Panc1 (cell line): ENCODE data around the gene EIF2S2. TPM values are rescaled to one million over a fixed set of nuclear protein-coding genes. Genes with fewer than 3 reads are reported as not detected.

ENCODE experiments used
- ATAC-seq: fragments of 200-7000 bp; cut with Tn5 transposase; 2 replicates; pipeline ENCODE4 v1.9.1; 2020; ENCODE audit warnings: mild to moderate bottlenecking, moderate library complexity
- BruUV-seq: library from RNA; stranded (reverse); fragments of 400-500 nt; replicated peaks from 2 replicates; lab custom pipeline; 2021; lab: Mats Ljungman, UMichigan
- CTCF ChIA-PET: fragments of 300-600 bp; sonication (Branson Sonifier 250); formaldehyde crosslinking; loops from one replicate; lab custom pipeline; 2022; ENCODE audit warnings: antibody characterized with exemption; lab: Charles Lee
- POLR2A ChIA-PET: fragments of 300-600 bp; sonication (Branson Sonifier 250); formaldehyde crosslinking; loops from one replicate; lab custom pipeline; 2022; ENCODE audit warnings: antibody characterized with exemption; lab: Charles Lee
- DNase-seq: peaks from one replicate; pipeline ENCODE4 v3.0.0-alpha.2; 2010; ENCODE audit warnings: low read depth, low spot score
- H3K27ac ChIP-seq: 2 replicates; pipeline ENCODE4 v1.5.1; 2011; ENCODE audit warnings: mild to moderate bottlenecking, low read length, inconsistent platforms
- H3K27me3 ChIP-seq: fragments of 200-500 bp; sonication (Bioruptor generic); 2 replicates; pipeline ENCODE4 v1.6.0; 2014; ENCODE audit warnings: low read length, inconsistent platforms; ENCODE audit not compliant: control insufficient read depth, insufficient read depth
- H3K36me3 ChIP-seq: fragments of 200-500 bp; sonication (Bioruptor generic); 2 replicates; pipeline ENCODE4 v1.5.1; 2014; ENCODE audit warnings: inconsistent platforms, mild to moderate bottlenecking, low read length, moderate library complexity; ENCODE audit not compliant: control insufficient read depth, insufficient read depth
- H3K4me1 ChIP-seq: 2 replicates; pipeline ENCODE4 v1.5.1; 2011; ENCODE audit warnings: inconsistent platforms, mild to moderate bottlenecking, low read length, moderate library complexity; ENCODE audit not compliant: control insufficient read depth, insufficient read depth
- H3K4me3 ChIP-seq, 2 experiments: 2 replicates each; pipeline ENCODE4 v1.5.1; 2011 to 2012; ENCODE audit warnings: low read depth in 2 of 2, low read length in 2 of 2, mild to moderate bottlenecking in 2 of 2, inconsistent platforms in 1 of 2, moderate library complexity in 1 of 2
- H3K9me3 ChIP-seq: fragments of 200-500 bp; sonication (Bioruptor generic); 2 replicates; pipeline ENCODE4 v1.5.1; 2014; ENCODE audit warnings: low read depth, mild to moderate bottlenecking, inconsistent platforms, low read length, moderate library complexity; ENCODE audit not compliant: control insufficient read depth, insufficient read depth
- CTCF ChIP-seq: fragments of 450-650 bp; IDR thresholded peaks from 2 replicates; pipeline ENCODE4 v1.5.1; 2017; ENCODE audit warnings: mild to moderate bottlenecking
- POLR2AphosphoS5 ChIP-seq: IDR thresholded peaks from 2 replicates; pipeline ENCODE4 v1.6.1; 2012; ENCODE audit warnings: mild to moderate bottlenecking, low read depth, low read length, moderate library complexity
- REST ChIP-seq, 2 experiments: IDR thresholded peaks; 2 replicates each; pipeline ENCODE4 v1.6.1; 2011 to 2012; ENCODE audit warnings: low read depth in 2 of 2, control low read depth in 1 of 2, low read length in 1 of 2, mild to moderate bottlenecking in 1 of 2, moderate library complexity in 1 of 2; ENCODE audit not compliant: insufficient read depth in 1 of 2
- SIN3A ChIP-seq: IDR thresholded peaks from 2 replicates; pipeline ENCODE4 v1.6.1; 2012; ENCODE audit warnings: low read depth, mild to moderate bottlenecking, low read length, moderate library complexity, borderline replicate concordance; ENCODE audit not compliant: insufficient read depth
- TCF7L2 ChIP-seq: IDR thresholded peaks from 2 replicates; pipeline ENCODE4 v1.6.1; 2011; ENCODE audit warnings: mild to moderate bottlenecking, low read depth, low read length, inconsistent platforms
- in situ Hi-C: cut with HindIII; loops from 2 replicates; pipeline ENCODE4 v1.10.0; 2016; ENCODE audit warnings: low sequenced_read_pairs, low pct_unique_long_range_greater_than_20kb
- intact Hi-C: fragments of 100-400 bp; cut with micrococcal nuclease; formaldehyde crosslinking; loops from one replicate; pipeline ENCODE4 v1.10.0; 2022; ENCODE audit not compliant: unreplicated experiment
- total RNA-seq: library from RNA; stranded (reverse); gene quantifications from one replicate; pipeline ENCODE4 v1.2.1, GENCODE V29; 2021; ENCODE audit not compliant: unreplicated experiment

The EIF2S2 gene
- total RNA-seq, 1 experiment from 2014 or later = 82.0 TPM

- BruUV-seq = no TSS peak
- no peaks in the 10 kb centered on the region for H3K4me1 ChIP-seq
- intact Hi-C loops = no loop called here
Measured at GRCh38 chr20:34122274-34122980, 10.4 kb upstream of the EIF2S2 start.

GRCh38 chr20:34120213-34120612 lies 8.2 kb upstream of the EIF2S2 start:
- intact Hi-C loops = no loop called here
- ATAC-seq (no peak), DNase-seq (no peak)
- Histone ChIP-seq H3K27ac (no peak overlapping the region), H3K27me3 (no peaks in the 10 kb centered on the region), H3K4me1 (no peaks in the 10 kb centered on the region), H3K9me3 (no peaks in the 10 kb centered on the region), H3K4me3 (no peak overlapping the region), H3K36me3 (no peaks in the 10 kb centered on the region)
- in situ Hi-C loops = no loop called here
- ChIA-PET CTCF (no interaction called here), POLR2A (no interaction called here)
- BruUV-seq = no TSS peak
- no peak for TF ChIP-seq POLR2AphosphoS5
- no peak for TF ChIP-seq REST (IDR thresholded peaks at IDR 0.05; ENCODE audit: insufficient read depth in 1 of 2, low read depth in 2 of 2, low read length in 1 of 2)
- no peak for TF ChIP-seq SIN3A

More at GRCh38 chr20:34122274-34122980, 10.4 kb upstream of the EIF2S2 start:
- Histone ChIP-seq H3K27me3 (no peaks in the 10 kb centered on the region), H3K9me3 (no peaks in the 10 kb centered on the region), H3K27ac (no peak overlapping the region), H3K36me3 (no peaks in the 10 kb centered on the region), H3K4me3 (no peak overlapping the region)
- no peak for DNase-seq
- POLR2A ChIA-PET = interaction anchor here (0.7 kb wide), 1 partner anchor 14 kb away, joined by 4 read pairs; no protein-coding TSS in a partner anchor
- CTCF ChIA-PET = no interaction called here
- ATAC-seq = no peak
- TF ChIP-seq POLR2AphosphoS5 (no peak), CTCF (no peak), TCF7L2 (no peak), SIN3A (no peak), REST (IDR thresholded peaks at IDR 0.05; ENCODE audit: insufficient read depth in 1 of 2, low read depth in 2 of 2, low read length in 1 of 2) (no peak)
- in situ Hi-C loops = no loop called here
